Hepatocyte (in vitro differentiated cells): ENCODE data around the gene RASGRF2. TPM values are rescaled to one million over a fixed set of nuclear protein-coding genes. Genes with fewer than 3 reads are reported as not detected.

Experiments used
- DNase-seq: peaks from one replicate; pipeline ENCODE4 v3.0.0-alpha.2; 2016; ENCODE audit warnings: low spot score
- H2AFZ ChIP-seq: fragments of 200-600 bp; sonication (generic); 2 replicates; pipeline ENCODE4 v1.6.0; 2016; ENCODE audit warnings: antibody characterized with exemption, mild to moderate bottlenecking
- H3K27ac ChIP-seq: fragments of 200-600 bp; sonication (generic); 2 replicates; pipeline ENCODE4 v1.5.1; 2016; ENCODE audit warnings: mild to moderate bottlenecking
- H3K27me3 ChIP-seq: fragments of 200-600 bp; sonication (generic); 2 replicates; pipeline ENCODE4 v1.6.1; 2016
- H3K36me3 ChIP-seq: fragments of 200-600 bp; sonication (generic); replicated peaks from 2 replicates; pipeline ENCODE4 v1.5.1; 2016; ENCODE audit warnings: low read depth; ENCODE audit not compliant: insufficient read depth
- H3K4me1 ChIP-seq: fragments of 200-600 bp; sonication (generic); 2 replicates; pipeline ENCODE4 v1.5.1; 2016; ENCODE audit warnings: mild to moderate bottlenecking, moderate library complexity; ENCODE audit not compliant: insufficient read depth
- H3K4me2 ChIP-seq: fragments of 200-600 bp; sonication (generic); 2 replicates; pipeline ENCODE4 v1.6.0; 2016
- H3K4me3 ChIP-seq: fragments of 200-600 bp; sonication (generic); 2 replicates; pipeline ENCODE4 v1.5.1; 2016; ENCODE audit warnings: mild to moderate bottlenecking
- H3K79me2 ChIP-seq: fragments of 200-600 bp; sonication (generic); 2 replicates; pipeline ENCODE4 v1.6.0; 2017; ENCODE audit warnings: mild to moderate bottlenecking
- H3K9me2 ChIP-seq: fragments of 200-600 bp; sonication (generic); replicated peaks from 2 replicates; pipeline ENCODE4 v1.6.0; 2017; ENCODE audit warnings: mild to moderate bottlenecking; ENCODE audit not compliant: insufficient read depth
- H3K9me3 ChIP-seq: fragments of 200-600 bp; sonication (generic); 2 replicates; pipeline ENCODE4 v1.5.1; 2016; ENCODE audit warnings: low read depth, mild to moderate bottlenecking
- H4K20me1 ChIP-seq: fragments of 200-600 bp; sonication (generic); 2 replicates; pipeline ENCODE4 v1.6.0; 2016; ENCODE audit warnings: mild to moderate bottlenecking; ENCODE audit not compliant: insufficient read depth, poor library complexity, severe bottlenecking
- CTCF ChIP-seq: fragments of 200-600 bp; sonication (generic); IDR thresholded peaks from 2 replicates; pipeline ENCODE4 v1.5.1; 2016; ENCODE audit warnings: antibody characterized with exemption, mild to moderate bottlenecking; ENCODE audit not compliant: poor library complexity
- EZH2 ChIP-seq: fragments of 200-600 bp; sonication (generic); IDR thresholded peaks from 2 replicates; pipeline ENCODE4 v1.6.1; 2016; ENCODE audit warnings: antibody characterized with exemption, mild to moderate bottlenecking, borderline replicate concordance
- EZH2phosphoT487 ChIP-seq: fragments of 200-600 bp; sonication (generic); IDR thresholded peaks from one replicate; pipeline ENCODE4 v1.6.1; 2018; ENCODE audit warnings: antibody characterized with exemption, mild to moderate bottlenecking, low read depth, moderate library complexity; ENCODE audit not compliant: unreplicated experiment, severe bottlenecking
- WGBS: methylation state at CpG from one replicate; pipeline ENCODE4 v1.1.6; 2016; ENCODE audit warnings: low lambda C conversion rate; ENCODE audit errors: missing lambda C conversion rate; 5-methylcytosine and 5-hydroxymethylcytosine counted together
- polyA plus RNA-seq: library from polyadenylated mRNA; unstranded; fragments of >200 nt; fragmentation: Nextera tagmentation; extraction: Ambion mirVana; gene quantifications from 2 replicates; pipeline ENCODE4 v1.2.1, GENCODE V29; 2016
- total RNA-seq: library from RNA; depleted of rRNA; stranded (reverse); fragments of >200 nt; gene quantifications from 2 replicates; pipeline ENCODE4 v1.2.3, GENCODE V29; 2014

RASGRF2 gene
- total and polyA plus RNA-seq, 2 experiments from 2014 or later, result 2.0 to 3.3 TPM

GRCh38 chr5:80958616-80959015, 1.5 kb upstream of the RASGRF2 start:
- Histone ChIP-seq H3K4me1 (peaks cover 4% of the 10 kb centered on the region), H3K9me2 (no peaks in the 10 kb centered on the region), H2AFZ (no peak overlapping the region), H3K27ac (no peak overlapping the region), H3K4me3 (no peak overlapping the region), H3K9me3 (no peaks in the 10 kb centered on the region), H3K36me3 (no peaks in the 10 kb centered on the region), H3K4me2 (no peak overlapping the region), H4K20me1 (no peaks in the 10 kb centered on the region), H3K79me2 (no peaks in the 10 kb centered on the region), H3K27me3 (peaks cover 69% of the 10 kb centered on the region)
- DNase-seq, result no peak
- 62% methylated on average over 4 of the region's 4 CpGs for WGBS
- no peak for TF ChIP-seq EZH2phosphoT487
- TF ChIP-seq CTCF, result no peak
- no peak for TF ChIP-seq EZH2

GRCh38 chr5:80959138-80959537, 1.0 kb upstream of the RASGRF2 start:
- Histone ChIP-seq H3K27ac (no peak overlapping the region), H3K4me2 (no peak overlapping the region), H3K27me3 (peaks cover 69% of the 10 kb centered on the region), H3K36me3 (no peaks in the 10 kb centered on the region), H3K9me2 (no peaks in the 10 kb centered on the region), H2AFZ (no peak overlapping the region), H3K9me3 (no peaks in the 10 kb centered on the region), H3K4me3 (no peak overlapping the region), H4K20me1 (no peaks in the 10 kb centered on the region), H3K4me1 (peaks cover 4% of the 10 kb centered on the region), H3K79me2 (no peaks in the 10 kb centered on the region)
- TF ChIP-seq CTCF (no peak), EZH2phosphoT487 (no peak), EZH2 (no peak)
- DNase-seq, result no peak
- 69% methylated on average over 8 of the region's 8 CpGs for WGBS

GRCh38 chr5:80960531-80961375, 590 bp downstream of the RASGRF2 start:
- no peaks in the 10 kb centered on the region for H3K9me3 ChIP-seq
- H3K27ac ChIP-seq, result no peak overlapping the region
- H3K4me2 ChIP-seq, result peak overlapping the region; percentile 94
- H3K79me2 ChIP-seq, result no peaks in the 10 kb centered on the region
- H3K4me1 ChIP-seq, result peaks cover 4% of the 10 kb centered on the region
- peaks cover 65% of the 10 kb centered on the region for H3K27me3 ChIP-seq
- 2% methylated on average over 64 of the region's 84 CpGs for WGBS
- peak overlapping the region; percentile 36 for H2AFZ ChIP-seq
- peak; percentile 18 for TF ChIP-seq CTCF
- no peak for TF ChIP-seq EZH2phosphoT487
- peak; percentile 30 for TF ChIP-seq EZH2
- H3K9me2 ChIP-seq, result no peaks in the 10 kb centered on the region
- H3K4me3 ChIP-seq, result peak overlapping the region; percentile 47
- H3K36me3 ChIP-seq, result no peaks in the 10 kb centered on the region
- H4K20me1 ChIP-seq, result no peaks in the 10 kb centered on the region
- peak; percentile 44 for DNase-seq
